K562 (cell line): ENCODE results near the gene PSPH. TPM values are rescaled to one million over a fixed set of nuclear protein-coding genes. Genes with fewer than 3 reads are reported as not detected.

ENCODE experiments used
- ATAC-seq: fragments of 200-7000 bp; cut with Tn5 transposase; 3 replicates; pipeline ENCODE4 v1.9.1; 2020; ENCODE audit warnings: moderate library complexity
- BruUV-seq: library from RNA; stranded (reverse); fragments of 400-500 nt; replicated peaks from 2 replicates; lab custom pipeline; 2021; lab: Mats Ljungman, UMichigan
- CTCF ChIA-PET: fragments of 300-600 bp; formaldehyde crosslinking; extraction: SDS; loops from one replicate; lab custom pipeline; 2021; ENCODE audit warnings: low intra/inter-chr PET ratio; lab: Yijun Ruan, JAX
- POLR2A ChIA-PET: fragments of 300-600, 350-650 bp; sonication (Branson Sonifier 250); formaldehyde crosslinking; extraction: SDS; loops from one replicate; lab custom pipeline; 2021; ENCODE audit warnings: antibody characterized with exemption, inconsistent platforms; lab: Yijun Ruan, JAX
- DNase-seq, 4 experiments: peaks; one replicate each; pipeline versions ENCODE4 v3.0.0 to v3.0.0-alpha.2; 2011 to 2018; ENCODE audit warnings: low spot score in 3 of 4, mixed read lengths in 3 of 4; ENCODE audit errors: extremely low read depth in 1 of 4
- FAIRE-seq: peaks from 2 replicates; lab custom pipeline; 2011; peaks lifted over from hg19 to GRCh38; lab: Jason Lieb, UNC
- H2AFZ ChIP-seq: 2 replicates; pipeline ENCODE4 v1.6.0; 2011; ENCODE audit warnings: low read depth, low read length, control low read depth, inconsistent platforms
- H3K27ac ChIP-seq: fragments of 200-600 bp; 3 replicates; pipeline ENCODE4 v1.8.0; 2011; ENCODE audit warnings: low read depth, mild to moderate bottlenecking, control low read depth, inconsistent platforms, low read length, moderate library complexity, mixed read lengths; ENCODE audit errors: extremely low read depth
- H3K27me3 ChIP-seq, 2 experiments: fragments of 300-600 bp in 1 of 2; 2 replicates in 1 of 2; 3 replicates in 1 of 2; pipeline versions ENCODE4 v1.6.0 to v1.8.0; 2011; ENCODE audit warnings: inconsistent platforms in 2 of 2, low read length in 2 of 2, mild to moderate bottlenecking in 1 of 2, mixed read lengths in 1 of 2, moderate library complexity in 1 of 2; ENCODE audit not compliant: control insufficient read depth in 2 of 2, insufficient read depth in 2 of 2
- H3K36me3 ChIP-seq: fragments of 300-600 bp; 3 replicates; pipeline ENCODE4 v1.8.0; 2011; ENCODE audit warnings: mild to moderate bottlenecking, low read length, inconsistent platforms; ENCODE audit not compliant: control insufficient read depth, insufficient read depth
- H3K4me1 ChIP-seq, 2 experiments: fragments of 200-600 bp in 1 of 2; replicated peaks in 1 of 2; 2 replicates in 1 of 2; 3 replicates in 1 of 2; pipeline versions ENCODE4 v1.5.1 to v1.8.0; 2011; ENCODE audit warnings: inconsistent platforms in 2 of 2, low read length in 2 of 2, mild to moderate bottlenecking in 1 of 2, mixed read lengths in 1 of 2, moderate library complexity in 1 of 2; ENCODE audit not compliant: control insufficient read depth in 2 of 2, insufficient read depth in 2 of 2
- H3K4me2 ChIP-seq: 2 replicates; pipeline ENCODE4 v1.6.1; 2011; ENCODE audit warnings: low read length, control low read depth, inconsistent platforms, mixed read lengths; ENCODE audit not compliant: insufficient read depth
- H3K4me3 ChIP-seq: fragments of 200-600 bp; sonication (generic), shearing (Covaris generic); 2 replicates; pipeline ENCODE4 v1.5.1; 2016; ENCODE audit warnings: control low read depth, inconsistent platforms
- H3K79me2 ChIP-seq: fragments of 200-600 bp; 3 replicates; pipeline ENCODE4 v1.8.0; 2011; ENCODE audit warnings: low read length, inconsistent platforms; ENCODE audit not compliant: control insufficient read depth, insufficient read depth
- H3K9ac ChIP-seq, 2 experiments: 2 replicates each; pipeline versions ENCODE4 v1.6.0 to v1.6.1; 2011; ENCODE audit warnings: low read depth in 2 of 2, low read length in 2 of 2, control low read depth in 1 of 2, inconsistent platforms in 1 of 2, mild to moderate bottlenecking in 1 of 2, mixed read lengths in 1 of 2; ENCODE audit not compliant: insufficient read depth in 1 of 2
- H3K9me1 ChIP-seq: one replicate; pipeline ENCODE4 v1.6.0; 2011; ENCODE audit warnings: inconsistent platforms, mild to moderate bottlenecking, low read length, moderate library complexity; ENCODE audit not compliant: control insufficient read depth, insufficient read depth
- H3K9me3 ChIP-seq: replicated peaks from 2 replicates; pipeline ENCODE4 v1.5.1; 2011; ENCODE audit warnings: low read depth, low read length, inconsistent platforms; ENCODE audit not compliant: control insufficient read depth, insufficient read depth
- H4K20me1 ChIP-seq: replicated peaks from 2 replicates; pipeline ENCODE4 v1.6.1; 2011; ENCODE audit warnings: low read length, inconsistent platforms, mixed read lengths; ENCODE audit not compliant: control insufficient read depth, insufficient read depth
- NFRKB ChIP-seq: fragments of 450-650 bp; IDR thresholded peaks from 2 replicates; pipeline ENCODE4 v1.6.1; 2016; ENCODE audit warnings: low read depth
- POLR2G ChIP-seq: fragments of 200-400 bp; formaldehyde crosslinking; IDR thresholded peaks from 2 replicates; pipeline ENCODE4 v1.6.1; 2017; ENCODE audit warnings: low read depth, mild to moderate bottlenecking, antibody characterized with exemption, low read length, moderate library complexity
- RBM15 ChIP-seq: fragments of 200-400 bp; formaldehyde crosslinking; IDR thresholded peaks from 2 replicates; pipeline ENCODE4 v1.6.1; 2018; ENCODE audit warnings: mild to moderate bottlenecking, low read length, moderate library complexity; ENCODE audit not compliant: insufficient read depth
- SP1 ChIP-seq: sonication (generic); formaldehyde crosslinking; IDR thresholded peaks from 2 replicates; pipeline ENCODE4 v1.8.1; 2022; ENCODE audit warnings: mild to moderate bottlenecking, missing genetic modification reagents
- TARDBP ChIP-seq: fragments of 450-650 bp; IDR thresholded peaks from 2 replicates; pipeline ENCODE4 v1.6.1; 2016
- ZNF165 ChIP-seq: fragments of 250-450 bp; sonication (Bioruptor Pico); IDR thresholded peaks from 2 replicates; pipeline ENCODE4 v1.4.0; 2020; ENCODE audit warnings: borderline replicate concordance
- ZNF384 ChIP-seq: IDR thresholded peaks from 2 replicates; pipeline ENCODE4 v1.6.1; 2012; ENCODE audit warnings: low read depth, low read length, improper control_type of control experiment
- ZNF445 ChIP-seq: fragments of 250-450 bp; sonication (Bioruptor Pico); IDR thresholded peaks from 2 replicates; pipeline ENCODE4 v1.4.0; 2020; ENCODE audit warnings: low read depth, mild to moderate bottlenecking, moderate library complexity
- WGBS: fragments of 100-300 bp; shearing (Covaris generic); methylation state at CpG from one replicate; pipeline ENCODE4 v1.1.6; 2016; ENCODE audit warnings: low coverage, mixed read lengths; ENCODE audit not compliant: insufficient coverage; ENCODE audit errors: missing lambda C conversion rate; 5-methylcytosine and 5-hydroxymethylcytosine counted together
- in situ Hi-C: fragments of 300-500 bp; cut with MboI; formaldehyde crosslinking; loops from 4 replicates; pipeline ENCODE4 v1.15.0; 2018; ENCODE audit warnings: inconsistent platforms, mixed read lengths
- intact Hi-C: fragments of 100-400 bp; cut with micrococcal nuclease; formaldehyde crosslinking; loops from 2 replicates; pipeline ENCODE4 v1.14.2; 2022
- polyA plus RNA-seq, 8 experiments: library from polyadenylated mRNA; depleted of rRNA in 4 of 8; stranded (reverse) in 5 of 8; unstranded in 3 of 8; fragments of >200 nt; fragmentation: Nextera tagmentation in 2 of 8; fragmentation: Illumina TruSeq in 1 of 8; extraction: Ambion mirVana in 2 of 8; extraction: Trizol in 1 of 8; gene quantifications; 2 replicates each; pipeline versions ENCODE4 v1.2.1 to v1.2.3, GENCODE V29; 2011 to 2014; ENCODE audit warnings: inconsistent platforms in 1 of 8, missing spikeins in 1 of 8
- total RNA-seq, 7 experiments: library from RNA; depleted of rRNA in 6 of 7; stranded (reverse); fragments of >200 nt in 6 of 7; fragmentation: Illumina TruSeq in 2 of 7; extraction: Trizol in 2 of 7; gene quantifications; 2 replicates each; pipeline versions ENCODE4 v1.2.1 to v1.2.3, GENCODE V29; 2011 to 2021; ENCODE audit warnings: low replicate concordance in 1 of 7

Gene PSPH
- total and polyA plus RNA-seq, 9 of the 15 experiments (the other 6 are each of a cell fraction or from before 2014, with no cell fraction given), result 6.3 to 46.8 (median 20.2) TPM

DNA sequence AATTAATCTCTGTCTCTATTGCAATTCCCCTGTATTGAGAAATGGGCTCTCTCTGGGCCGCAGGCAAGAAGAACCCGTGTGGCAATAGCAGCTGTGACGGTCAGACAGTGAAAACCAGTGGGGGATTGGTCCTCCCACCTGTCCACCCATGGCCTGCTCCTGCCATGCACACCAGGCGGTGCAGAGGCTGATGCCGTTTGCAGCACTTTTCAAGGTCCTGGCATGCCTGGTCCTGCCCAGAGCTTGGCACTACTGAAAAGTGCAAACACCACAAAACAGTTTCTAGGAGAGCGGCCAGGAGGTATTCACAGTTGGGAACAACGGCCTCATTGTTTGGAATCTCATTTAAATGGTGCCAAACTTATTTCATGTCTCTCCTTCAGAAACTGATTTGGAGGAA, 41.5 kb downstream of the PSPH start:
- ChIA-PET POLR2A (interaction anchor here (0.9 kb wide), 1 partner anchor 9 kb away, joined by 4 read pairs; no protein-coding TSS in a partner anchor), CTCF (no interaction called here)
- no peaks in the 10 kb centered on the region for H3K9me1 ChIP-seq
- in situ Hi-C loops (no loop called here), intact Hi-C loops (no loop called here)
- no peaks in the 10 kb centered on the region; a peak in 1 of 5 replicates for H3K4me1 ChIP-seq
- DNase-seq (no peak), ATAC-seq (no peak), FAIRE-seq (no peak)
- no peak overlapping the region for H3K9ac ChIP-seq
- no peak overlapping the region for H3K27ac ChIP-seq
- H3K9me3 ChIP-seq, result no peaks in the 10 kb centered on the region
- no peak overlapping the region for H3K4me3 ChIP-seq
- H3K4me2 ChIP-seq, result no peak overlapping the region
- TF ChIP-seq TARDBP, result no peak
- no peak for TF ChIP-seq ZNF165
- no peak for TF ChIP-seq SP1 (CRISPR knock-in tag)
- no peak for TF ChIP-seq RBM15
- no peak for TF ChIP-seq NFRKB
- no peak for TF ChIP-seq POLR2G
- TF ChIP-seq ZNF384, result no peak
- no peak for TF ChIP-seq ZNF445 (CRISPR knock-in tag)
- no peaks in the 10 kb centered on the region for H3K27me3 ChIP-seq
- H3K36me3 ChIP-seq, result peaks cover 12% of the 10 kb centered on the region; the same call in 1 of the 3 replicates
- no peaks in the 10 kb centered on the region for H3K79me2 ChIP-seq
- 77% methylated on average over 7 of the region's 7 CpGs for WGBS
- no peak overlapping the region for H2AFZ ChIP-seq
- no TSS peak for BruUV-seq
- H4K20me1 ChIP-seq, result no peaks in the 10 kb centered on the region
